OCI-M2 (cell line): ENCODE results near the gene PKD1L1.
"Not testable (repeated sequence)": the region's sequence is repeated elsewhere in the genome, so short reads cannot be mapped to it uniquely, and the experiment has no call there.

Experiments used
- DNase-seq: peaks from one replicate; lab custom pipeline; 2025; ENCODE audit not compliant: unreplicated experiment; lab: John Stamatoyannopoulos, UW

The PKD1L1 gene

GRCh38 chr7:47771990-47772360 lies 176.3 kb downstream of the PKD1L1 start:
- no peak for DNase-seq

- DNase-seq, result no peak
Observed at GRCh38 chr7:47771336-47771989, 176.8 kb downstream of the PKD1L1 start.

- no peak for DNase-seq
Observed at GRCh38 chr7:47766126-47766525, 182.1 kb downstream of the PKD1L1 start.

GRCh38 chr7:47765373-47765979 lies 182.8 kb downstream of the PKD1L1 start:
- DNase-seq, result no peak

- DNase-seq, result no peak
Observed at GRCh38 chr7:47764746-47765145, 183.5 kb downstream of the PKD1L1 start.

- DNase-seq, result no peak
Observed at GRCh38 chr7:47763063-47763974, 184.9 kb downstream of the PKD1L1 start.

- DNase-seq, result no peak
Observed at GRCh38 chr7:47762746-47763062, 185.6 kb downstream of the PKD1L1 start.

- no peak for DNase-seq
Observed at GRCh38 chr7:47762207-47762606, 186.1 kb downstream of the PKD1L1 start.

- no peak for DNase-seq
Observed at GRCh38 chr7:47759056-47759706, 189.1 kb downstream of the PKD1L1 start.

GRCh38 chr7:47758546-47758945 lies 189.7 kb downstream of the PKD1L1 start:
- no peak for DNase-seq

GRCh38 chr7:47757921-47758411 lies 190.3 kb downstream of the PKD1L1 start:
- no peak for DNase-seq

GRCh38 chr7:47756636-47757035 lies 191.6 kb downstream of the PKD1L1 start:
- no peak for DNase-seq

GRCh38 chr7:47755248-47755647 lies 193.0 kb downstream of the PKD1L1 start:
- DNase-seq, result no peak

- not testable (repeated sequence) for DNase-seq
Observed at GRCh38 chr7:47751724-47752123, 196.5 kb downstream of the PKD1L1 start.

- DNase-seq, result no peak
Observed at GRCh38 chr7:47751043-47751442, 197.2 kb downstream of the PKD1L1 start.

GRCh38 chr7:47748041-47748440 lies 200.2 kb downstream of the PKD1L1 start:
- no peak for DNase-seq

GRCh38 chr7:47747160-47747559 lies 201.1 kb downstream of the PKD1L1 start:
- DNase-seq, result no peak

GRCh38 chr7:47746468-47746867 lies 201.8 kb downstream of the PKD1L1 start:
- DNase-seq, result no peak

GRCh38 chr7:47744883-47745282 lies 203.4 kb downstream of the PKD1L1 start:
- DNase-seq, result no peak

GRCh38 chr7:47743965-47744591 lies 204.2 kb downstream of the PKD1L1 start:
- DNase-seq, result no peak

GRCh38 chr7:47741984-47742383 lies 206.3 kb downstream of the PKD1L1 start:
- no peak for DNase-seq
